Body of pancreas (tissue), 4 donors: Measurements from ENCODE around the gene PDIK1L. TPM values are rescaled to one million over a fixed set of nuclear protein-coding genes. Genes with fewer than 3 reads are reported as not detected.

ENCODE experiments used
- ATAC-seq: fragments of 150-250 bp; one replicate; pipeline ENCODE4 v1.9.1; 2016
- DNase-seq, 4 donors: peaks; one replicate each; pipeline ENCODE4 v3.0.0-alpha.2; 2019
- H3K27ac ChIP-seq, 4 donors: fragments of 200-600 bp; sonication (generic); 1 replicate in 3 of 4; 2 replicates in 1 of 4; pipeline versions ENCODE4 v1.5.1 to v1.6.1; 2016 to 2019; ENCODE audit warnings: mild to moderate bottlenecking in 1 of 4, mixed read lengths in 1 of 4, moderate library complexity in 1 of 4
- H3K27me3 ChIP-seq, 2 donors: fragments of 200-600 bp; sonication (generic); one replicate each; pipeline ENCODE4 v1.6.0; 2016; ENCODE audit warnings: mild to moderate bottlenecking in 1 of 2
- H3K36me3 ChIP-seq, 2 donors: fragments of 200-600 bp; sonication (generic); replicated peaks in 1 of 2; 2 replicates each; pipeline ENCODE4 v1.5.1; 2016; ENCODE audit warnings: low read depth in 2 of 2; ENCODE audit not compliant: insufficient read depth in 1 of 2
- H3K4me1 ChIP-seq: fragments of 200-600 bp; sonication (generic); one replicate; pipeline ENCODE4 v1.6.0; 2016
- H3K4me3 ChIP-seq, 2 donors: fragments of 200-600 bp; sonication (generic); 1 replicate in 1 of 2; 2 replicates in 1 of 2; pipeline ENCODE4 v1.5.1; 2016 to 2019
- H3K9me3 ChIP-seq, 3 donors: fragments of 200-600 bp; sonication (generic); 1 replicate in 2 of 3; 2 replicates in 1 of 3; pipeline ENCODE4 v1.5.1; 2016
- CTCF ChIP-seq, 7 experiments: fragments of 450-650 bp in 4 of 7; fragments of 200-600 bp in 3 of 7; sonication (generic) in 3 of 7; IDR thresholded peaks; one replicate each; pipeline ENCODE4 v1.5.1; 2016 to 2019; ENCODE audit warnings: antibody characterized with exemption in 7 of 7
- POLR2A ChIP-seq, 3 donors: fragments of 450-650 bp; IDR thresholded peaks; one replicate each; pipeline ENCODE4 v1.6.1; 2016; ENCODE audit warnings: antibody characterized with exemption in 3 of 3, mild to moderate bottlenecking in 2 of 3
- WGBS, 2 donors: methylation state at CpG; one replicate each; pipeline ENCODE4 v1.1.5; 2017; 5-methylcytosine and 5-hydroxymethylcytosine counted together
- intact Hi-C: fragments of 100-400 bp; cut with DNase I; formaldehyde crosslinking; loops from one replicate; pipeline ENCODE4 v1.15.1; 2023
- total RNA-seq, 2 donors: library from RNA; depleted of rRNA; stranded (reverse); fragments of >200 nt; gene quantifications; one replicate each; pipeline ENCODE4 v1.1.0, GENCODE V29; 2016

Gene PDIK1L
- total RNA-seq, 2 donors from 2014 or later, result 5.6 to 7.8 TPM

- TF ChIP-seq POLR2A (IDR thresholded peaks at IDR 0.05) (no peak), CTCF (IDR thresholded peaks at IDR 0.05) (no peak)
- WGBS, 2 donors, result 80 to 89% methylated on average over 3 to 5 of the region's 5 CpGs
- Histone ChIP-seq H3K4me1 (peaks cover 14% of the 10 kb centered on the region), H3K9me3 (no peaks in the 10 kb centered on the region), H3K27ac (no peak overlapping the region), H3K36me3 (no peaks in the 10 kb centered on the region), H3K4me3 (no peak overlapping the region), H3K27me3 (peaks cover 0 to 5% of the 10 kb centered on the region in 2 donors)
- peak in 1 of 4 donors; percentile 5 for DNase-seq
- intact Hi-C loops, result no loop called here
- ATAC-seq, result no peak
Measured at GRCh38 chr1:26158271-26158907, 46.8 kb downstream of the PDIK1L start.

GRCh38 chr1:26158908-26159742 is 47.5 kb downstream of the PDIK1L start, which contains the start of gene FAM110D:
Gene FAM110D, plus strand, starts transcription at chr1:26159079. Its CDS starts 2,213 bp downstream, at chr1:26161292.
- ATAC-seq (no peak), DNase-seq (peak in 1 of 4 donors; percentile 10)
- TF ChIP-seq CTCF (IDR thresholded peaks at IDR 0.05) (no peak), POLR2A (IDR thresholded peaks at IDR 0.05) (peak in 1 of 3 donors; percentile 27)
- Histone ChIP-seq H3K4me1 (peaks cover 20% of the 10 kb centered on the region), H3K36me3 (no peaks in the 10 kb centered on the region), H3K27ac (peak within 1 kb of the TSS in 1 of 4 donors; percentile 20), H3K27me3 (peaks cover 0 to 5% of the 10 kb centered on the region in 2 donors), H3K9me3 (no peaks in the 10 kb centered on the region), H3K4me3 (no peak within 1 kb of the TSS)
- intact Hi-C loops, result no loop called here
- 58 to 75% methylated on average over 4 to 6 of the region's 6 CpGs for WGBS, 2 donors

GRCh38 chr1:26159743-26160039 is 48.1 kb downstream of the PDIK1L start:
- WGBS, 2 donors, result 76 to 77% methylated on average over 4 of the region's 4 CpGs
- intact Hi-C loops, result loop anchor here (5.0 kb wide), 1 partner anchor 57 kb away; no protein-coding TSS in a partner anchor
- H3K27me3 ChIP-seq, result peaks cover 0 to 5% of the 10 kb centered on the region in 2 donors
- TF ChIP-seq POLR2A (IDR thresholded peaks at IDR 0.05) (no peak), CTCF (IDR thresholded peaks at IDR 0.05) (no peak)
- DNase-seq (peak in 1 of 4 donors; percentile 3), ATAC-seq (no peak)
- no peaks in the 10 kb centered on the region for H3K36me3 ChIP-seq
- no peaks in the 10 kb centered on the region for H3K9me3 ChIP-seq
- H3K27ac ChIP-seq, result no peak overlapping the region
- H3K4me1 ChIP-seq, result peaks cover 26% of the 10 kb centered on the region
- H3K4me3 ChIP-seq, result no peak overlapping the region

GRCh38 chr1:26160527-26161414 is 49.1 kb downstream of the PDIK1L start:
- no peak overlapping the region for H3K4me3 ChIP-seq
- TF ChIP-seq POLR2A (IDR thresholded peaks at IDR 0.05) (no peak), CTCF (IDR thresholded peaks at IDR 0.05) (no peak)
- H3K27me3 ChIP-seq, result peaks cover 0 to 5% of the 10 kb centered on the region in 2 donors
- DNase-seq (no peak), ATAC-seq (no peak)
- intact Hi-C loops, result loop anchor here (5.0 kb wide), 1 partner anchor 58 kb away; no protein-coding TSS in a partner anchor
- peak overlapping the region in 2 of 4 donors; percentile 29 to 50 for H3K27ac ChIP-seq
- H3K36me3 ChIP-seq, result no peaks in the 10 kb centered on the region
- H3K9me3 ChIP-seq, result no peaks in the 10 kb centered on the region
- 47 to 54% methylated on average over 3 to 17 of the region's 18 CpGs for WGBS, 2 donors
- peaks cover 27% of the 10 kb centered on the region for H3K4me1 ChIP-seq
